Subcutaneous abdominal adipose tissue (tissue), 5 donors: ENCODE results near the gene NDUFA5.

ENCODE experiments used
- H3K27ac ChIP-seq: one replicate; pipeline ENCODE4 v1.7.0; 2013; ENCODE audit warnings: low read depth, mild to moderate bottlenecking, inconsistent platforms, low read length, moderate library complexity
- H3K27me3 ChIP-seq, 5 donors: one replicate each; pipeline ENCODE4 v1.7.0; 2013; ENCODE audit warnings: low read length in 5 of 5, inconsistent platforms in 1 of 5; ENCODE audit not compliant: control insufficient read depth in 5 of 5, insufficient read depth in 4 of 5
- H3K36me3 ChIP-seq, 5 donors: one replicate each; pipeline ENCODE4 v1.7.0; 2013; ENCODE audit warnings: low read length in 5 of 5; ENCODE audit not compliant: control insufficient read depth in 5 of 5, insufficient read depth in 5 of 5
- H3K4me1 ChIP-seq, 5 donors: one replicate each; pipeline ENCODE4 v1.7.0; 2013; ENCODE audit warnings: low read length in 5 of 5, mild to moderate bottlenecking in 3 of 5, moderate library complexity in 1 of 5; ENCODE audit not compliant: control insufficient read depth in 5 of 5, insufficient read depth in 5 of 5
- H3K4me3 ChIP-seq, 5 donors: one replicate each; pipeline ENCODE4 v1.7.0; 2013; ENCODE audit warnings: low read length in 5 of 5, low read depth in 1 of 5
- H3K9ac ChIP-seq, 5 donors: one replicate each; pipeline ENCODE4 v1.7.0; 2013; ENCODE audit warnings: low read length in 5 of 5, mild to moderate bottlenecking in 4 of 5, moderate library complexity in 3 of 5
- H3K9me3 ChIP-seq, 5 donors: one replicate each; pipeline ENCODE4 v1.7.0; 2013; ENCODE audit warnings: low read length in 5 of 5; ENCODE audit not compliant: control insufficient read depth in 5 of 5
- donor health status: healthy.
- donor health status: healthy.
- donor health status: healthy.
- donor health status: healthy.
- donor health status: healthy.

The NDUFA5 gene

GRCh38 chr7:123557398-123558288, at the start of gene NDUFA5:
Gene NDUFA5 (minus strand): TSS chr7:123557818. CDS start chr7:123557795, 23 bp downstream.
- Histone ChIP-seq H3K9ac (peak within 1 kb of the TSS; percentile 82 to 95 (median 93)), H3K4me1 (peaks cover 0 to 24% (median 19%) of the 10 kb centered on the region in 5 donors), H3K4me3 (peak within 1 kb of the TSS; percentile 82 to 99 (median 96))

GRCh38 chr7:123604739-123605138, 47.1 kb upstream of the NDUFA5 start:
- Histone ChIP-seq H3K27ac (no peak overlapping the region), H3K27me3 (no peaks in the 10 kb centered on the region), H3K4me1 (no peaks in the 10 kb centered on the region), H3K4me3 (no peak overlapping the region), H3K9me3 (no peaks in the 10 kb centered on the region), H3K36me3 (no peaks in the 10 kb centered on the region), H3K9ac (no peak overlapping the region)

More at GRCh38 chr7:123557398-123558288, at the start of gene NDUFA5:
- H3K9me3 ChIP-seq = no peaks in the 10 kb centered on the region
- no peaks in the 10 kb centered on the region for H3K27me3 ChIP-seq
- peak within 1 kb of the TSS; percentile 84 for H3K27ac ChIP-seq
- H3K36me3 ChIP-seq = peaks cover 0 to 12% (median 10%) of the 10 kb centered on the region in 5 donors

GRCh38 chr7:123602648-123603047, 45.0 kb upstream of the NDUFA5 start:
- Histone ChIP-seq H3K4me3 (no peak overlapping the region), H3K27ac (no peak overlapping the region)

GRCh38 chr7:123601530-123601929, 43.9 kb upstream of the NDUFA5 start, which contains the start of gene ASB15:
Gene ASB15 (plus strand): TSS chr7:123601821. CDS start chr7:123614503, 12,682 bp downstream.
- H3K36me3 ChIP-seq = no peaks in the 10 kb centered on the region
- no peaks in the 10 kb centered on the region for H3K9me3 ChIP-seq
- H3K4me1 ChIP-seq = no peaks in the 10 kb centered on the region
- no peak within 1 kb of the TSS for H3K4me3 ChIP-seq
- no peak within 1 kb of the TSS for H3K9ac ChIP-seq
- no peaks in the 10 kb centered on the region for H3K27me3 ChIP-seq
- no peak within 1 kb of the TSS for H3K27ac ChIP-seq

More at GRCh38 chr7:123602648-123603047, 45.0 kb upstream of the NDUFA5 start:
- Histone ChIP-seq H3K36me3 (no peaks in the 10 kb centered on the region), H3K9ac (no peak overlapping the region), H3K4me1 (no peaks in the 10 kb centered on the region), H3K9me3 (no peaks in the 10 kb centered on the region), H3K27me3 (no peaks in the 10 kb centered on the region)

GRCh38 chr7:123600876-123601275, 43.3 kb upstream of the NDUFA5 start:
- Histone ChIP-seq H3K27ac (no peak overlapping the region), H3K27me3 (no peaks in the 10 kb centered on the region), H3K9me3 (no peaks in the 10 kb centered on the region), H3K4me3 (no peak overlapping the region), H3K4me1 (no peaks in the 10 kb centered on the region), H3K9ac (no peak overlapping the region), H3K36me3 (no peaks in the 10 kb centered on the region)

- no peaks in the 10 kb centered on the region for H3K27me3 ChIP-seq
- no peak overlapping the region for H3K27ac ChIP-seq
- no peaks in the 10 kb centered on the region for H3K4me1 ChIP-seq
- no peaks in the 10 kb centered on the region for H3K36me3 ChIP-seq
- H3K9me3 ChIP-seq = no peaks in the 10 kb centered on the region
- no peak overlapping the region for H3K9ac ChIP-seq
- no peak overlapping the region for H3K4me3 ChIP-seq
These were observed 42.1 kb upstream of the NDUFA5 start for GRCh38 chr7:123599766-123600165.

GRCh38 chr7:123598657-123599056, 41.0 kb upstream of the NDUFA5 start:
- Histone ChIP-seq H3K4me1 (no peaks in the 10 kb centered on the region), H3K27me3 (no peaks in the 10 kb centered on the region), H3K9ac (no peak overlapping the region), H3K27ac (no peak overlapping the region), H3K36me3 (no peaks in the 10 kb centered on the region), H3K9me3 (no peaks in the 10 kb centered on the region), H3K4me3 (no peak overlapping the region)

GRCh38 chr7:123594813-123595241, 37.2 kb upstream of the NDUFA5 start:
- H3K36me3 ChIP-seq = no peaks in the 10 kb centered on the region
- H3K27ac ChIP-seq = no peak overlapping the region
- no peaks in the 10 kb centered on the region for H3K9me3 ChIP-seq
- no peaks in the 10 kb centered on the region for H3K27me3 ChIP-seq
- no peak overlapping the region for H3K4me3 ChIP-seq
- no peaks in the 10 kb centered on the region for H3K4me1 ChIP-seq
- no peak overlapping the region for H3K9ac ChIP-seq

GRCh38 chr7:123588376-123588775, 30.8 kb upstream of the NDUFA5 start:
- Histone ChIP-seq H3K4me3 (no peak overlapping the region), H3K9ac (no peak overlapping the region), H3K36me3 (no peaks in the 10 kb centered on the region), H3K27ac (no peak overlapping the region), H3K9me3 (no peaks in the 10 kb centered on the region), H3K4me1 (no peaks in the 10 kb centered on the region), H3K27me3 (no peaks in the 10 kb centered on the region)

GRCh38 chr7:123583821-123584220, 26.2 kb upstream of the NDUFA5 start:
- H3K9ac ChIP-seq = no peak overlapping the region

More at GRCh38 chr7:123583821-123584220, 26.2 kb upstream of the NDUFA5 start:
- peaks cover 0 to 8% (median 0%) of the 10 kb centered on the region in 5 donors for H3K27me3 ChIP-seq
- H3K4me3 ChIP-seq = no peak overlapping the region
- H3K4me1 ChIP-seq = no peaks in the 10 kb centered on the region
- H3K27ac ChIP-seq = no peak overlapping the region
- H3K9me3 ChIP-seq = no peaks in the 10 kb centered on the region
- no peaks in the 10 kb centered on the region for H3K36me3 ChIP-seq
